Liver (tissue), 3 donors: ENCODE measurements around the gene DPP9.

Experiments used
- EGR1 ChIP-seq, 2 donors: IDR thresholded peaks; 2 replicates each; pipeline ENCODE4 v1.6.1; 2016 to 2018; ENCODE audit warnings: antibody characterized with exemption in 2 of 2, low read depth in 2 of 2
- FOXA1 ChIP-seq: IDR thresholded peaks from 2 replicates; pipeline ENCODE4 v1.6.1; 2016; ENCODE audit warnings: antibody characterized with exemption
- GABPA ChIP-seq, 2 donors: IDR thresholded peaks in 1 of 2; conservative IDR thresholded peaks in 1 of 2; 2 replicates each; pipeline ENCODE4 v1.6.1; 2016; ENCODE audit warnings: antibody characterized with exemption in 2 of 2, mild to moderate bottlenecking in 1 of 2, moderate library complexity in 1 of 2
- HNF4A ChIP-seq, 2 donors: conservative IDR thresholded peaks; 2 replicates each; pipeline ENCODE4 v1.6.1; 2016; ENCODE audit warnings: antibody characterized with exemption in 2 of 2, mild to moderate bottlenecking in 2 of 2
- JUND ChIP-seq, 2 donors: IDR thresholded peaks; 2 replicates each; pipeline ENCODE4 v1.6.1; 2016; ENCODE audit warnings: antibody characterized with exemption in 2 of 2
- MAX ChIP-seq: IDR thresholded peaks from 2 replicates; pipeline ENCODE4 v1.6.1; 2016; ENCODE audit warnings: antibody characterized with exemption
- RAD21 ChIP-seq, 2 donors: IDR thresholded peaks; 2 replicates each; pipeline ENCODE4 v1.6.1; 2016; ENCODE audit warnings: antibody characterized with exemption in 2 of 2, mild to moderate bottlenecking in 2 of 2
- RXRA ChIP-seq, 2 donors: IDR thresholded peaks; 2 replicates each; pipeline ENCODE4 v1.6.1; 2017 to 2018; ENCODE audit warnings: antibody characterized with exemption in 2 of 2, mild to moderate bottlenecking in 1 of 2
- SP1 ChIP-seq: IDR thresholded peaks from 2 replicates; pipeline ENCODE4 v1.6.1; 2018; ENCODE audit warnings: antibody characterized with exemption, mild to moderate bottlenecking
- TAF1 ChIP-seq: conservative IDR thresholded peaks from 2 replicates; pipeline ENCODE4 v1.6.1; 2016; ENCODE audit warnings: antibody characterized with exemption, mild to moderate bottlenecking
- YY1 ChIP-seq: IDR thresholded peaks from 2 replicates; pipeline ENCODE4 v1.6.1; 2016; ENCODE audit warnings: antibody characterized with exemption, mild to moderate bottlenecking
- TF ChIP-seq, protein P1 (sequence below): fragments of 150-350 bp; IDR thresholded peaks from 2 replicates; pipeline ENCODE4 v1.5.1; 2017; ENCODE audit warnings: improper control_type of control experiment, low read depth, low read length; ENCODE audit not compliant: missing input control
- TF ChIP-seq, protein P2 (sequence below): IDR thresholded peaks from 2 replicates; pipeline ENCODE4 v1.6.1; 2016; ENCODE audit warnings: antibody characterized with exemption
- TF ChIP-seq, protein P3 (sequence below): IDR thresholded peaks from 2 replicates; pipeline ENCODE4 v1.6.1; 2016; ENCODE audit warnings: antibody characterized with exemption, mild to moderate bottlenecking
- donor health status: healthy.
- donor health status: healthy.

- TF ChIP-seq, protein P1, sequence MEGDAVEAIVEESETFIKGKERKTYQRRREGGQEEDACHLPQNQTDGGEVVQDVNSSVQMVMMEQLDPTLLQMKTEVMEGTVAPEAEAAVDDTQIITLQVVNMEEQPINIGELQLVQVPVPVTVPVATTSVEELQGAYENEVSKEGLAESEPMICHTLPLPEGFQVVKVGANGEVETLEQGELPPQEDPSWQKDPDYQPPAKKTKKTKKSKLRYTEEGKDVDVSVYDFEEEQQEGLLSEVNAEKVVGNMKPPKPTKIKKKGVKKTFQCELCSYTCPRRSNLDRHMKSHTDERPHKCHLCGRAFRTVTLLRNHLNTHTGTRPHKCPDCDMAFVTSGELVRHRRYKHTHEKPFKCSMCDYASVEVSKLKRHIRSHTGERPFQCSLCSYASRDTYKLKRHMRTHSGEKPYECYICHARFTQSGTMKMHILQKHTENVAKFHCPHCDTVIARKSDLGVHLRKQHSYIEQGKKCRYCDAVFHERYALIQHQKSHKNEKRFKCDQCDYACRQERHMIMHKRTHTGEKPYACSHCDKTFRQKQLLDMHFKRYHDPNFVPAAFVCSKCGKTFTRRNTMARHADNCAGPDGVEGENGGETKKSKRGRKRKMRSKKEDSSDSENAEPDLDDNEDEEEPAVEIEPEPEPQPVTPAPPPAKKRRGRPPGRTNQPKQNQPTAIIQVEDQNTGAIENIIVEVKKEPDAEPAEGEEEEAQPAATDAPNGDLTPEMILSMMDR: no peak
- TF ChIP-seq, protein P2, sequence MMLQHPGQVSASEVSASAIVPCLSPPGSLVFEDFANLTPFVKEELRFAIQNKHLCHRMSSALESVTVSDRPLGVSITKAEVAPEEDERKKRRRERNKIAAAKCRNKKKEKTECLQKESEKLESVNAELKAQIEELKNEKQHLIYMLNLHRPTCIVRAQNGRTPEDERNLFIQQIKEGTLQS: no peak
- TF ChIP-seq MAX (no peak), EGR1 (IDR thresholded peaks at IDR 0.05; ENCODE audit: low read depth in 2 of 2) (no peak), SP1 (no peak), RAD21 (IDR thresholded peaks at IDR 0.05) (no peak), TAF1 (no peak), YY1 (no peak), GABPA (IDR thresholded peaks at IDR 0.05 in 1 of 2, conservative IDR thresholded peaks at IDR 0.05 in 1 of 2) (no peak), FOXA1 (no peak), HNF4A (conservative IDR thresholded peaks at IDR 0.05) (no peak), JUND (IDR thresholded peaks at IDR 0.05) (no peak), RXRA (IDR thresholded peaks at IDR 0.05) (no peak)
- TF ChIP-seq, protein P3, sequence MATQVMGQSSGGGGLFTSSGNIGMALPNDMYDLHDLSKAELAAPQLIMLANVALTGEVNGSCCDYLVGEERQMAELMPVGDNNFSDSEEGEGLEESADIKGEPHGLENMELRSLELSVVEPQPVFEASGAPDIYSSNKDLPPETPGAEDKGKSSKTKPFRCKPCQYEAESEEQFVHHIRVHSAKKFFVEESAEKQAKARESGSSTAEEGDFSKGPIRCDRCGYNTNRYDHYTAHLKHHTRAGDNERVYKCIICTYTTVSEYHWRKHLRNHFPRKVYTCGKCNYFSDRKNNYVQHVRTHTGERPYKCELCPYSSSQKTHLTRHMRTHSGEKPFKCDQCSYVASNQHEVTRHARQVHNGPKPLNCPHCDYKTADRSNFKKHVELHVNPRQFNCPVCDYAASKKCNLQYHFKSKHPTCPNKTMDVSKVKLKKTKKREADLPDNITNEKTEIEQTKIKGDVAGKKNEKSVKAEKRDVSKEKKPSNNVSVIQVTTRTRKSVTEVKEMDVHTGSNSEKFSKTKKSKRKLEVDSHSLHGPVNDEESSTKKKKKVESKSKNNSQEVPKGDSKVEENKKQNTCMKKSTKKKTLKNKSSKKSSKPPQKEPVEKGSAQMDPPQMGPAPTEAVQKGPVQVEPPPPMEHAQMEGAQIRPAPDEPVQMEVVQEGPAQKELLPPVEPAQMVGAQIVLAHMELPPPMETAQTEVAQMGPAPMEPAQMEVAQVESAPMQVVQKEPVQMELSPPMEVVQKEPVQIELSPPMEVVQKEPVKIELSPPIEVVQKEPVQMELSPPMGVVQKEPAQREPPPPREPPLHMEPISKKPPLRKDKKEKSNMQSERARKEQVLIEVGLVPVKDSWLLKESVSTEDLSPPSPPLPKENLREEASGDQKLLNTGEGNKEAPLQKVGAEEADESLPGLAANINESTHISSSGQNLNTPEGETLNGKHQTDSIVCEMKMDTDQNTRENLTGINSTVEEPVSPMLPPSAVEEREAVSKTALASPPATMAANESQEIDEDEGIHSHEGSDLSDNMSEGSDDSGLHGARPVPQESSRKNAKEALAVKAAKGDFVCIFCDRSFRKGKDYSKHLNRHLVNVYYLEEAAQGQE: no peak
Observed at GRCh38 chr19:4707322-4707721, 16.3 kb downstream of the DPP9 start.
